ENCODE measurements around the gene RUNX1. TPM values are rescaled to one million over a fixed set of nuclear protein-coding genes. Genes with fewer than 3 reads are reported as not detected.

RUNX1 gene
- total RNA-seq, 1 experiment from 2014 or later, result 3.9 TPM

DNA sequence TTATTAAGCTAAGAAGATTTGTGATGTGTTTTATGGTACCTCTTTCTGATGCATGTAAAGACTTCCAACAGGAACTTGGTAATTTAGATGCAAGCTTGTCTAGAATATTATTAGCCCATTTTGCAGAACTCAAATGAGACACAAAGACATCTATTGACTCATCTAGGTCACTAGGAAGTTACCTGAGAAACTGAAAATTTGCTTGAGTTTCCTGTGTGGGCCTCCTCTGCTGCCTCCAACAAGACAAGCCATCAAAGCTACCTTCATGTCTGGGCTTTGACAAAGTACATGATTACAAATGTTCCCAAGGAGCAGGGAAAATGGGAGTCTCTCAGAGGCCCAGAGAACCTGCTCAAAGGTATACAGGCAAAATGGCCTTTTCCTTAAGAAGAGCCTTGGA is 5.6 kb downstream of the RUNX1 start:
- no peak for DNase-seq (ENCODE audit: low read depth, low spot score)
- in situ Hi-C loops (cut with HindIII; ENCODE audit: low pct_unique_long_range_greater_than_20kb, low sequenced_read_pairs), result no loop called here

GRCh38 chr21:35042836-35043235 is 6.3 kb downstream of the RUNX1 start:
- in situ Hi-C loops (cut with HindIII; ENCODE audit: low pct_unique_long_range_greater_than_20kb, low sequenced_read_pairs), result no loop called here
- no peak for DNase-seq (ENCODE audit: low read depth, low spot score)

- DNase-seq (ENCODE audit: low read depth, low spot score), result no peak
- in situ Hi-C loops (cut with HindIII; ENCODE audit: low pct_unique_long_range_greater_than_20kb, low sequenced_read_pairs), result no loop called here
Measured at GRCh38 chr21:35041881-35042280, 7.2 kb downstream of the RUNX1 start.

GRCh38 chr21:35041122-35041521 is 8.0 kb downstream of the RUNX1 start:
- no peak for DNase-seq (ENCODE audit: low read depth, low spot score)
- in situ Hi-C loops (cut with HindIII; ENCODE audit: low pct_unique_long_range_greater_than_20kb, low sequenced_read_pairs), result no loop called here

GRCh38 chr21:35039595-35040289 is 9.4 kb downstream of the RUNX1 start:
- in situ Hi-C loops (cut with HindIII; ENCODE audit: low pct_unique_long_range_greater_than_20kb, low sequenced_read_pairs), result no loop called here
- DNase-seq (ENCODE audit: low read depth, low spot score), result no peak

- no peak for DNase-seq (ENCODE audit: low read depth, low spot score)
- in situ Hi-C loops (cut with HindIII; ENCODE audit: low pct_unique_long_range_greater_than_20kb, low sequenced_read_pairs), result no loop called here
Measured at GRCh38 chr21:35038772-35039319, 10.3 kb downstream of the RUNX1 start.

- in situ Hi-C loops (cut with HindIII; ENCODE audit: low pct_unique_long_range_greater_than_20kb, low sequenced_read_pairs), result no loop called here
- no peak for DNase-seq (ENCODE audit: low read depth, low spot score)
Measured at GRCh38 chr21:35037384-35037765, 11.7 kb downstream of the RUNX1 start.

DNA sequence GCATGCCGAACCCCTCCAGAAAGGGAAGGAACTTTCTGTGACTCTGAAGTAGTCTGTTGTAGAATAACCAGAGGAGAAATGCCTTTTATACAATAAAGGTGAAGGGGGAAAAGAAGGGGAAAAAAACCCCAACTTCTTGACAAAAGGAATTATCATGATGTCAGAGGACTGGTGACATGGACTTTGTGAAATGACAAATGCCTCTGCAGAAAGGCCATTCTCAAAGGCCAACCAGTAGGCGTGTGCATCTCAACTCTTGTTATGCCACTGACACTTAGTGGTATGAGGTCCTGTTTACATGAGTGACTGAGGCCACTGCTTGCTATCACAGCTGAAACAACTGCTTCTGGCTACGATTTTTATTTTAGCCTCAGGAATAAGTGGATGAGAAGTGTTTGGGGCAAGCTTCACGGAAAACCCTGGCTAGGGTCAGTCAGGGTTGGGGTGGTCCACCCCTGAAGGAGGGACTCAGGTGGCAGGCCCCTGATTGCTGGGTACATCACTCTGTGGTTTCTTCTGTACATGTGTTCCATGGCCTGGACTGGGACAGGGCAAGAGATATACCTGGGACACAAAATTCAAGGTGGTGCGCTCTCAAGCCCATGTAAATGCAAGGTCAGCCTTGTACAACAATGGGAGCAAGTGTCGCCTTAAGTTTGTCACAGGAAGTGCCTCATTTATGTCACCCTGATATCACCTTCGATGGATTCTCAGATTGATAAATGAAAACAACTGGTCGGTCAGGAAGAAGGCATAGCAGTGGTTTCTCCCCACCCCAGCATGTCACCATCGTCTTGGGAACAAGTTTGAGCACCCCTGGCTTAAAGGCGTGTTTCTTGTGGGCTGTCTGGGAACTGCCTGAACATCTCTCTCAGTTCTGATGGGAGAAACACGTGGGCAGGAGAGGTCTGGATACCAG is 12.4 kb downstream of the RUNX1 start:
- in situ Hi-C loops (cut with HindIII; ENCODE audit: low pct_unique_long_range_greater_than_20kb, low sequenced_read_pairs), result no loop called here
- DNase-seq (ENCODE audit: low read depth, low spot score), result no peak

GRCh38 chr21:35035581-35035980 is 13.5 kb downstream of the RUNX1 start:
- in situ Hi-C loops (cut with HindIII; ENCODE audit: low pct_unique_long_range_greater_than_20kb, low sequenced_read_pairs), result no loop called here

GRCh38 chr21:35035116-35035515 is 14.0 kb downstream of the RUNX1 start:
- in situ Hi-C loops (cut with HindIII; ENCODE audit: low pct_unique_long_range_greater_than_20kb, low sequenced_read_pairs), result no loop called here

More at GRCh38 chr21:35035581-35035980, 13.5 kb downstream of the RUNX1 start:
- no peak for DNase-seq (ENCODE audit: low read depth, low spot score)

GRCh38 chr21:35034203-35034926 is 14.7 kb downstream of the RUNX1 start:
- in situ Hi-C loops (cut with HindIII; ENCODE audit: low pct_unique_long_range_greater_than_20kb, low sequenced_read_pairs), result no loop called here
- DNase-seq (ENCODE audit: low read depth, low spot score), result no peak

More at GRCh38 chr21:35035116-35035515, 14.0 kb downstream of the RUNX1 start:
- no peak for DNase-seq (ENCODE audit: low read depth, low spot score)

DNA sequence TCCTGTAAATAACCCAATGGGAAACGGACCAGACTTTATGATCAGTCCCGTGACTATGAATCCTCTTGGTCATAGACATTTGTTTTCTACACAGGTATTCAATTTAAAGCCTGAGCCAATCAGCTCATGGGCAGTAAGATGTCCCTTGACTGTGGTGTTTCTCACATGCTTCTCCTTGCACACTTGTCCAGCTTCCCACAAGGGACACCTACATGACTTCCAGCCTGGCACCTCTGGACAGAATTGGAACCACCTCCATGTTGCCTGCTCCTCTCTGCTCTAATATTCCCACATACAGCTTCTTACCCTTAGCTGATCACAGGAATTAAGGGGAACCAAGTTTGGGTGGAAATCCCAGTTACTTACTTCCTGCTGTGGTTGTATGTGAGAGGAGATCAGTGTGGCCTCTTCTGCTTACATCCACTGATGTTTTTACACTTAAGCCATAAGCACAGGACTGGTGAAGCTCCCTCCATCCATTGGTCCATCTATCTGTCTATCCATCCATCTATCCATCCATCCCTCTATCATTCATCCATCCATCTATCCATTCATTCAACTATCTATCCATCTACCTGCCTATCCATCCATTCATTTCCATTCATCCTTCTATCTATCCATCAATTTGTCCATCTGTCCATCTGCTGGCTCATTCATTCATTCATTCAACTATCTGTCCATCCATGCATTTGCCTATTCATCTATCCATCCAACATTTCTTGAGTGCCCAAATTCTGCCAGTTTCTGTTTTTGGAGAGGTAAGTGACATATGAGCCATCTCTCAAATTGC is 16.4 kb downstream of the RUNX1 start:
- no peak for DNase-seq (ENCODE audit: low read depth, low spot score)
- in situ Hi-C loops (cut with HindIII; ENCODE audit: low pct_unique_long_range_greater_than_20kb, low sequenced_read_pairs), result no loop called here

- in situ Hi-C loops (cut with HindIII; ENCODE audit: low pct_unique_long_range_greater_than_20kb, low sequenced_read_pairs), result no loop called here
- DNase-seq (ENCODE audit: low read depth, low spot score), result no peak
Measured at GRCh38 chr21:35028451-35028978, 20.6 kb downstream of the RUNX1 start.

- in situ Hi-C loops (cut with HindIII; ENCODE audit: low pct_unique_long_range_greater_than_20kb, low sequenced_read_pairs), result no loop called here
- no peak for DNase-seq (ENCODE audit: low read depth, low spot score)
Measured at GRCh38 chr21:35027563-35028450, 21.3 kb downstream of the RUNX1 start.

DNA sequence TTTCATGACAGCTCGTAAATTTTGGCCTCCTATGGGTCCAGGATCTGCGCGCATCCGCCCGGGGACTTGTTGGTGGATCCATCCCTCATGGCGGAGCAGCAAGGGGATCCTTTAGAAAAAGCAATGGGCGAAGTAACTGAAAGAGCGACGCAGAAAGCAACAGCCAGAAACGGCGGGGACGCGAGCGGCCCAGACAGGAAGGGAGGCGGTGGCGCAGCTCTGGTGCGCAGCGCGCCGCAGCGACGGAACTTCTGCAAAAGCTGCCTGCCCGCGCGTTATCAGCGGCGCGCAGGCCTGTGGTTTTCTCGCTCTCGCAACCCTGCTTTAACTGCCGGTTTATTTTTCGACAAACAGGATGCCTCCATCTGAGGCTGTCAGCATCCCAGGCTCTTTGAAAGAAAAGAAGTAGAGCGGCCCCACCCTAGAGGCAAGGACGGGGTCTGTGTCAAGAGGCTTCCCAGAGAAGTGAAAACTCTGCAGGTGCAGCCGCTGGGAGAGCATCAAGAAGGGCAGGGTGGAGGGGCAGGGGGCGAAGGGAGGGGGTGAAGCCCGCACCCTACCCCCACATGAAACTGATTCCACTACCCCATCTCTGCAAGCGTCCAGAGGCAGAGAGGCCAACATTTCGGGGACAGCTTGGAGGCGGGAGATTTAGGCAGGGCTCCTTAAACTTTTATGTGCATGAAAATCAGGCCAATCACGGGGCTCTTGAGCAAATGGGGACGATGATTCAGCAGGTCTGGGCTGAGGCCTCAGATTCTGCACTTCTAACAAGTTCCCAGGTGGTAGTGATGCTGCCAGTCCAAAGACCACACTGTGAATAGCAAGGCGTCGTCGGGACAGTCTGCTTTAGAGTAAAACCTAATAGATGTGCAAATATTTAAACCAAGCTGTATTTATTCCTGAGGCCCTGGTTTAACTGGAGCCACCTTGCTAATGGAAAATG is 22.2 kb downstream of the RUNX1 start:
- in situ Hi-C loops (cut with HindIII; ENCODE audit: low pct_unique_long_range_greater_than_20kb, low sequenced_read_pairs), result no loop called here
- no peak for DNase-seq (ENCODE audit: low read depth, low spot score)

Data from SK-MEL-5 (cell line).